Measurements from ENCODE around the gene LRP8.

Gene LRP8

DNA sequence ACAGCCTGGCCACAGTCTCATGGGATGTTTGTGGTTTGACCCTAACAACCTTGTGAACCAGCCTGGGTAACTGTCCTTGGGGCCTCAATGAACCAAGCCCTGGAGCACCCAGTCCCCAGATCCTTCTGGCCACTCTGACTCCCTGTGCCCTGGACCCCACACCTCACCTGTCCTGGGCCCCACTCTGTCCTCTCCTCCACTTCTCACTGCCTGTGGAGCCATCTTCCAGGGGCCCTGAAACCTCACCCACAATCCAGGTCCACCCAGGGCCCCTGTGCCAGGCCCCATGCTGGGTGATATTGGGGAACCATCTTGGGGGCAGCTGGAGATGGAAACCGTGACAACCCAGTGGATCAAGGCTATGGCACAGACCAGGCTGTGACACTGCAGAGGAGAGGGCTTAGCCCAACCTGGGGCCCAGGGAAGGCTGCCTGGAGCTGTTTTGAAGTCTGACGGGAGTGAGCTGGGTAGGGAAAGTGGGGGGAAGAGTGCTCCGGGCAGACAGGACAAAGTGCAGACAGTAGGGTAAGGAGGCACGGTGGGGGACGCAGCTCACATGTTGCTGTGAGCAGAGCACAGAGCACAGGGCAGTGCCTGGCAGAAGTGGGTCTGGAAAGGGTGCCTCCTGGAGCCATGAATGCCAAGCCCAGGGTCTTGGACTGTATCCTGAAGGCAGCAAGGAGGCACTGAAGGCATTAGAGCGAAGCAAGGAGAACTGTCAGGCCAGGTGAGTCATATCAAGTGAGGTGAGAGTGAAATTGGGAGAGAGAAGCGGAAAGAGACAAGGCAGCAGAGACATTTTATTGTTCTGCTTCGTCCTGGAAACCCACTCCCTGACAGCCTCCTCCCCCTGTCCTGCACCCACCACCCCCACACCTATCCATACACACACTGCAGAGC, 12.1 kb upstream of the LRP8 start:
- Histone ChIP-seq H3K9me3 (ENCODE audit: control insufficient read depth, insufficient read depth, low read length) (peaks cover 2% of the 10 kb centered on the region), H3K36me3 (ENCODE audit: insufficient read depth, low read length) (no peaks in the 10 kb centered on the region), H3K4me1 (ENCODE audit: insufficient read depth, low read length) (peaks cover 10% of the 10 kb centered on the region; the same call in 1 of the 2 replicates), H3K9ac (ENCODE audit: low read depth, low read length) (no peak overlapping the region)

DNA sequence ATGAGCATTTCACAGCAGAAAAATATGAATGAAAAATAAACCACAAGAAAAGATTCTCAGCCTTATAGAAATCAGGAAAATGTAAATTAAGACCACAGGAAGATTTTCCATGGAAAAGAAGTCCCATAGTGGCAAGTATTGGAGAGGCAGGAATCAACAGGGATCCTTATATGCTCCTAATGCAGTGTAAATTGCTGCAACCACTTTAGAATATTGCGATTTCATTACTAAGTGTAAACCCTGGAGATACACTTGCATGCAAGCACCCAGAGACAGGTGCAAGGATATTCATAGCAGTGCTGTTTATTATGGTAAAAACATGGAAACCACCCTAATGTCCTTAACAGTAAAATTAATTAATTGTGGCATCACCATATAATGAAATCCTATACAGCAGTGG, 10.6 kb upstream of the LRP8 start:
- Histone ChIP-seq H3K9me3 (ENCODE audit: control insufficient read depth, insufficient read depth, low read length) (peaks cover 2% of the 10 kb centered on the region), H3K9ac (ENCODE audit: low read depth, low read length) (no peak overlapping the region), H3K36me3 (ENCODE audit: insufficient read depth, low read length) (no peaks in the 10 kb centered on the region), H3K4me1 (ENCODE audit: insufficient read depth, low read length) (0 out of 2 replicates have a peak, but pooled peaks cover under 1% of the 10 kb centered on the region)

GRCh38 chr1:53337499-53337898, 9.6 kb upstream of the LRP8 start:
- H3K9ac ChIP-seq (ENCODE audit: low read depth, low read length) = no peak overlapping the region
- H3K4me1 ChIP-seq (ENCODE audit: insufficient read depth, low read length) = no peaks in the 10 kb centered on the region
- H3K9me3 ChIP-seq (ENCODE audit: control insufficient read depth, insufficient read depth, low read length) = peaks cover 2% of the 10 kb centered on the region
- H3K36me3 ChIP-seq (ENCODE audit: insufficient read depth, low read length) = no peaks in the 10 kb centered on the region

- H3K36me3 ChIP-seq (ENCODE audit: insufficient read depth, low read length) = no peaks in the 10 kb centered on the region
- H3K4me1 ChIP-seq (ENCODE audit: insufficient read depth, low read length) = no peaks in the 10 kb centered on the region
- H3K9me3 ChIP-seq (ENCODE audit: control insufficient read depth, insufficient read depth, low read length) = peaks cover 2% of the 10 kb centered on the region; the same call in 1 of the 2 replicates
- H3K9ac ChIP-seq (ENCODE audit: low read depth, low read length) = no peak overlapping the region
Observed at GRCh38 chr1:53336146-53336545, 8.3 kb upstream of the LRP8 start.

DNA sequence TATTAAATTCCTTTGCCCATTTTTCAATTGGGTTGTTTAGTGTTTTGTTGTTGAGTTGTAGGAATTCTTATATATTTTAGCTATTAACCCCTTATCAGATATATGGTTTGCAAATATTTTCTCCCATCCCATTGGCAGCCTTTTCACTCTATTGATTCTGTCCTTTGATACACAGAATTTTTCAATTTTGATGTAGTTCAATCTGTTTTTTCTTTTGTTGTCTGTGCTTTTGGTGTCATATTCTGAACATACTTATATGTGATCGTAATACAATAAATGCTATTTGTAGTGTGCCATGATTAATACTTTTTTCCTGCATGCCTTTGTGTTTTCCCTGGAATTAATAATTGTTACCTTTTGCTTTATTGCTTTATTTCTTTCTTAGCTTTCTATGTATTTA, 7.8 kb upstream of the LRP8 start:
- Histone ChIP-seq H3K4me1 (ENCODE audit: insufficient read depth, low read length) (no peaks in the 10 kb centered on the region), H3K36me3 (ENCODE audit: insufficient read depth, low read length) (no peaks in the 10 kb centered on the region), H3K9me3 (ENCODE audit: control insufficient read depth, insufficient read depth, low read length) (no peaks in the 10 kb centered on the region), H3K9ac (ENCODE audit: low read depth, low read length) (no peak overlapping the region)

DNA sequence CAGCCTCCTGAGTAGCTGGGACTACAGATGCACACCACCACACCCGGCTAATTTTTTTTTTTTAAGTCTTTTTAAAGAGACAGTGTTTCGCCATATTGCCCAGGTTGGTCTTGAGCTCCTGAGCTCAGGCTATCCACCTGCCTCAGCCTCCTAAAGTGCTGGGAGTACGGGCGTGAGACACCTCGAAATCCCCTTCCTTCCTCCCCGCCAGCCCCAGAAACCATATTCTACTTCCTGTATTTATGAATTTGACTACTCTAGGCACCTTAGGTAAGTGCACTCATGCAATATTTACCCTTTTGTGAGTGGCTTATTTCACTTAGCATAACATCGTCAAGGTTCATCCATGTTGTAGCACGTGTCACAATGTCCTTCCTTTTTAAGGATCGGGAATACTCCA, 6.9 kb upstream of the LRP8 start:
- no peak overlapping the region for H3K9ac ChIP-seq (ENCODE audit: low read depth, low read length)
- no peaks in the 10 kb centered on the region for H3K4me1 ChIP-seq (ENCODE audit: insufficient read depth, low read length)
- no peaks in the 10 kb centered on the region for H3K9me3 ChIP-seq (ENCODE audit: control insufficient read depth, insufficient read depth, low read length)
- H3K36me3 ChIP-seq (ENCODE audit: insufficient read depth, low read length) = no peaks in the 10 kb centered on the region

GRCh38 chr1:53334312-53334711, 6.4 kb upstream of the LRP8 start:
- Histone ChIP-seq H3K4me1 (ENCODE audit: insufficient read depth, low read length) (no peaks in the 10 kb centered on the region), H3K9ac (ENCODE audit: low read depth, low read length) (no peak overlapping the region), H3K9me3 (ENCODE audit: control insufficient read depth, insufficient read depth, low read length) (no peaks in the 10 kb centered on the region), H3K36me3 (ENCODE audit: insufficient read depth, low read length) (no peaks in the 10 kb centered on the region)

- Histone ChIP-seq H3K36me3 (ENCODE audit: insufficient read depth, low read length) (no peaks in the 10 kb centered on the region), H3K9me3 (ENCODE audit: control insufficient read depth, insufficient read depth, low read length) (no peaks in the 10 kb centered on the region), H3K4me1 (ENCODE audit: insufficient read depth, low read length) (no peaks in the 10 kb centered on the region), H3K9ac (ENCODE audit: low read depth, low read length) (no peak overlapping the region)
Observed at GRCh38 chr1:53332833-53333232, 5.0 kb upstream of the LRP8 start.

DNA sequence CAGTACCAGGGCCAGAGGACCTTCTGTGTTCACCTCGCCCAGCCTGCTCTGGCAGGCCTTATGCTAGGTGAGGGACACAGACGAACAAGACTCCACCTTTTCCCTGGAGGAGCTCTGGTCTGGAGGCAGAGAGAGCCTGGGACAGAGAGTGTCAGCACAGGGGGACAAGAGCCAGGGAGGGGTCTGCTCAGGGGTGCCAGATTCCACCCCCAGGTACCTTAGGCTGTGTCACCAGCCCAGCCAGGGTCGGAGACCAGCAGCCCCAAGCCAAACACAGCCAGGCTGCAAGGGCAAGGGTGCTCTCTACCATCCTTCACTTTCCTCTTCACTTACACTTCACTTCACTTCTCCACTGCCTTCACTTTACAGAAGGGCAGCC, 4.3 kb upstream of the LRP8 start:
- no peaks in the 10 kb centered on the region for H3K36me3 ChIP-seq (ENCODE audit: insufficient read depth, low read length)
- no peaks in the 10 kb centered on the region for H3K9me3 ChIP-seq (ENCODE audit: control insufficient read depth, insufficient read depth, low read length)
- H3K9ac ChIP-seq (ENCODE audit: low read depth, low read length) = no peak overlapping the region
- no peaks in the 10 kb centered on the region for H3K4me1 ChIP-seq (ENCODE audit: insufficient read depth, low read length)

GRCh38 chr1:53331446-53332185, 3.7 kb upstream of the LRP8 start:
- Histone ChIP-seq H3K9me3 (ENCODE audit: control insufficient read depth, insufficient read depth, low read length) (no peaks in the 10 kb centered on the region), H3K4me1 (ENCODE audit: insufficient read depth, low read length) (no peaks in the 10 kb centered on the region), H3K36me3 (ENCODE audit: insufficient read depth, low read length) (no peaks in the 10 kb centered on the region), H3K9ac (ENCODE audit: low read depth, low read length) (no peak overlapping the region)

GRCh38 chr1:53330819-53331218, 2.9 kb upstream of the LRP8 start:
- Histone ChIP-seq H3K36me3 (ENCODE audit: insufficient read depth, low read length) (no peaks in the 10 kb centered on the region), H3K4me1 (ENCODE audit: insufficient read depth, low read length) (no peaks in the 10 kb centered on the region), H3K9me3 (ENCODE audit: control insufficient read depth, insufficient read depth, low read length) (no peaks in the 10 kb centered on the region), H3K9ac (ENCODE audit: low read depth, low read length) (no peak overlapping the region)

GRCh38 chr1:53328541-53329499, 950 bp upstream of the LRP8 start:
- H3K4me1 ChIP-seq (ENCODE audit: insufficient read depth, low read length) = peaks cover 12% of the 10 kb centered on the region; the same call in 1 of the 2 replicates
- peaks cover 8% of the 10 kb centered on the region for H3K36me3 ChIP-seq (ENCODE audit: insufficient read depth, low read length)
- H3K9me3 ChIP-seq (ENCODE audit: control insufficient read depth, insufficient read depth, low read length) = no peaks in the 10 kb centered on the region
- peak overlapping the region; percentile 86 for H3K9ac ChIP-seq (ENCODE audit: low read depth, low read length)

DNA sequence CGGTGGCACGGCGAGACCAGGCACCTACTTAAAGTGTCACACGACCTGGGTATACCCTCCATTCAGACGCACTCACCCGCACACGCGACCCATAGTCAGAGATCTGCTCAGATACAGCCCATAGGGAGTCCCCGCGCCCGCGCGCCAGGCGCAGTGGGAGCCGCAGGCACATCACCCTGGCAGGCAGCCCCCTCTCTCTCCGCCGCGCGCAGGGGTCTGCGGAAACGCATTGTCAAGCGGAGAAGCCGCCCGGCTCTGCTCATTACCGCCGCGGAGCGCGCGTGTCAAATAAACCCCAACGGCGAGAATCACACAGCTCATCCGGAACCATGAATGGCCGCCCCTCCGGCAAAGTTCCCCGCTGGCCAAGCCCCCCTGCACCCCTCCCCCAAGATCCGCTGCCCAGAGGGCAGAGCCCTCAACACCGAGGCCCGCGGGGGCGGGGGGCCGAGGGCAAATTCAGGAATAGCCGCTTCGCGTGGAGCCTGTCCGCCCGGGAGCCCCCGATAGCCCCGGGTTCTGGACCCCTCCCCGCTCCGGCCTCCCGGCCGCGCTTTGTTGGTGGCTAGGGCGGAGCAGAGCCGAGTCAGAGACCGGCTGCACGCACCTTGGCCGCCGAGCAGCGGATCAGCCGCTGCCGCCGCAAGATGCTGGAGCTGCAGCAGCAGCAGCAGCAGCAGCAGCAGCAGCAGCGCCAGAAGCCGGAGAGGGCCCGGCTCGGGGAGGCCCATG, 522 bp downstream of the LRP8 start:
- H3K9ac ChIP-seq (ENCODE audit: low read depth, low read length) = peak overlapping the region; percentile 90
- no peaks in the 10 kb centered on the region for H3K9me3 ChIP-seq (ENCODE audit: control insufficient read depth, insufficient read depth, low read length)
- H3K36me3 ChIP-seq (ENCODE audit: insufficient read depth, low read length) = peaks cover 14% of the 10 kb centered on the region
- peaks cover 12% of the 10 kb centered on the region; the same call in 1 of the 2 replicates for H3K4me1 ChIP-seq (ENCODE audit: insufficient read depth, low read length)
